ENCODE results near the gene KLK10.
"Not testable (repeated sequence)": the region's sequence is repeated elsewhere in the genome, so short reads cannot be mapped to it uniquely, and the experiment has no call there.

KLK10 gene

GRCh38 chr19:51001515-51001914 lies 18.0 kb downstream of the KLK10 start, which contains the start of gene KLK8:
KLK8 (minus strand) TSS chr19:51001604; CDS start chr19:51001167, 437 bp downstream.
- no peak for DNase-seq (ENCODE audit: low spot score)

- no peak for DNase-seq (ENCODE audit: low spot score)
These were observed 18.5 kb downstream of the KLK10 start for GRCh38 chr19:51000981-51001380.

- no peak for DNase-seq (ENCODE audit: low spot score)
These were observed 19.1 kb downstream of the KLK10 start for GRCh38 chr19:51000426-51000825.

- no peak for DNase-seq (ENCODE audit: low spot score)
These were observed 20.8 kb downstream of the KLK10 start for GRCh38 chr19:50998686-50999085.

- no peak for DNase-seq (ENCODE audit: low spot score)
These were observed 21.4 kb downstream of the KLK10 start for GRCh38 chr19:50998061-50998460.

GRCh38 chr19:50994129-50994528 lies 25.4 kb downstream of the KLK10 start:
- no peak for DNase-seq (ENCODE audit: low spot score)

- no peak for DNase-seq (ENCODE audit: low spot score)
These were observed 26.9 kb downstream of the KLK10 start for GRCh38 chr19:50992666-50993035.

- not testable (repeated sequence) for DNase-seq (ENCODE audit: low spot score)
These were observed 35.1 kb downstream of the KLK10 start for GRCh38 chr19:50984416-50984815.

GRCh38 chr19:50983625-50984292 lies 35.8 kb downstream of the KLK10 start, which contains the start of gene KLK7:
KLK7 (minus strand) TSS chr19:50983917; CDS start chr19:50982399, 1,518 bp downstream.
- no peak for DNase-seq (ENCODE audit: low spot score)

- DNase-seq (ENCODE audit: low spot score), result no peak
These were observed 37.3 kb downstream of the KLK10 start for GRCh38 chr19:50982186-50982585.

- DNase-seq (ENCODE audit: low spot score), result no peak
These were observed 37.8 kb downstream of the KLK10 start for GRCh38 chr19:50981587-50982146.

GRCh38 chr19:50980208-50980607 lies 39.3 kb downstream of the KLK10 start:
- DNase-seq (ENCODE audit: low spot score), result no peak

GRCh38 chr19:50979758-50980157 lies 39.8 kb downstream of the KLK10 start:
- DNase-seq (ENCODE audit: low spot score), result no peak

- DNase-seq (ENCODE audit: low spot score), result no peak
These were observed 40.6 kb downstream of the KLK10 start for GRCh38 chr19:50978772-50979390.

GRCh38 chr19:50977626-50978025 lies 41.9 kb downstream of the KLK10 start:
- no peak for DNase-seq (ENCODE audit: low spot score)

GRCh38 chr19:50975766-50976165 lies 43.7 kb downstream of the KLK10 start:
- no peak for DNase-seq (ENCODE audit: low spot score)

- no peak for DNase-seq (ENCODE audit: low spot score)
These were observed 44.6 kb downstream of the KLK10 start for GRCh38 chr19:50974702-50975556.

GRCh38 chr19:50972795-50973376 lies 46.6 kb downstream of the KLK10 start:
- DNase-seq (ENCODE audit: low spot score), result no peak

GRCh38 chr19:50969810-50970209 lies 49.7 kb downstream of the KLK10 start:
- not testable (repeated sequence) for DNase-seq (ENCODE audit: low spot score)

GRCh38 chr19:50969413-50969760 lies 50.1 kb downstream of the KLK10 start, which contains the start of gene KLK6:
KLK6 (minus strand) TSS chr19:50969591; CDS start chr19:50968104, 1,487 bp downstream.
- DNase-seq (ENCODE audit: low spot score), result no peak

- no peak for DNase-seq (ENCODE audit: low spot score)
These were observed 50.6 kb downstream of the KLK10 start for GRCh38 chr19:50968716-50969412.
